HG03378 (cell line): Measurements from ENCODE around the gene KCNH8.

ENCODE experiments used
- ATAC-seq: cut with Tn5 transposase; IDR thresholded peaks from one replicate; pipeline ENCODE4 v1.9.1; 2021; ENCODE audit warnings: mild to moderate bottlenecking, moderate library complexity; ENCODE audit not compliant: unreplicated experiment

KCNH8 gene

GRCh38 chr3:19467761-19468160 is 319.5 kb downstream of the KCNH8 start:
- no peak for ATAC-seq

- no peak for ATAC-seq
These were observed 322.8 kb downstream of the KCNH8 start for GRCh38 chr3:19471138-19471537.

GRCh38 chr3:19473971-19474580 is 325.8 kb downstream of the KCNH8 start:
- no peak for ATAC-seq

- no peak for ATAC-seq
These were observed 328.0 kb downstream of the KCNH8 start for GRCh38 chr3:19476281-19476680.

GRCh38 chr3:19485267-19485666 is 337.0 kb downstream of the KCNH8 start:
- no peak for ATAC-seq

- ATAC-seq, result no peak
These were observed 339.1 kb downstream of the KCNH8 start for GRCh38 chr3:19487386-19487785.

- no peak for ATAC-seq
These were observed 340.6 kb downstream of the KCNH8 start for GRCh38 chr3:19488939-19489338.

- no peak for ATAC-seq
These were observed 341.6 kb downstream of the KCNH8 start for GRCh38 chr3:19489936-19490335.

GRCh38 chr3:19506171-19506570 is 357.9 kb downstream of the KCNH8 start:
- ATAC-seq, result no peak

GRCh38 chr3:19522305-19522704 is 374.0 kb downstream of the KCNH8 start:
- no peak for ATAC-seq

- no peak for ATAC-seq
These were observed 377.8 kb downstream of the KCNH8 start for GRCh38 chr3:19526071-19526470.

GRCh38 chr3:19527746-19528145 is 379.4 kb downstream of the KCNH8 start:
- no peak for ATAC-seq

GRCh38 chr3:19531426-19531825 is 383.1 kb downstream of the KCNH8 start:
- ATAC-seq, result no peak

GRCh38 chr3:19539518-19540392 is 391.4 kb downstream of the KCNH8 start:
- peak; percentile 79 for ATAC-seq

- peak; percentile 32 for ATAC-seq
These were observed 392.2 kb downstream of the KCNH8 start for GRCh38 chr3:19540464-19540863.

- no peak for ATAC-seq
These were observed 393.0 kb downstream of the KCNH8 start for GRCh38 chr3:19541284-19541683.

GRCh38 chr3:19543212-19543841 is 395.0 kb downstream of the KCNH8 start:
- ATAC-seq, result peak; percentile 41

- ATAC-seq, result no peak
These were observed 399.6 kb downstream of the KCNH8 start for GRCh38 chr3:19547665-19548464.

- peak; percentile 96 for ATAC-seq
These were observed 411.6 kb downstream of the KCNH8 start for GRCh38 chr3:19559724-19560442.

- no peak for ATAC-seq
These were observed 425.3 kb downstream of the KCNH8 start for GRCh38 chr3:19573644-19574043.
